Fibroblast of skin of left quadriceps (primary cell): ENCODE measurements around the gene TNNT2.

Experiments
- DNase-seq, 2 experiments: peaks; one replicate each; pipeline ENCODE4 v3.0.0-alpha.2; 2013; ENCODE audit warnings: low read depth in 2 of 2

Gene TNNT2

GRCh38 chr1:201377611-201378092 is at the start of gene TNNT2:
TSS of gene TNNT2 (minus strand) at chr1:201377680. CDS start at chr1:201373254, 4,426 bp downstream.
- DNase-seq, result no peak

- no peak for DNase-seq
These were observed 49.2 kb upstream of the TNNT2 start for GRCh38 chr1:201426479-201427310.

- DNase-seq, result no peak
These were observed 46.7 kb upstream of the TNNT2 start for GRCh38 chr1:201424146-201424545.

GRCh38 chr1:201423655-201424054 is 46.2 kb upstream of the TNNT2 start:
- DNase-seq, result no peak

- DNase-seq, result no peak
These were observed 45.1 kb upstream of the TNNT2 start for GRCh38 chr1:201422436-201423030.

- DNase-seq, result no peak
These were observed 44.5 kb upstream of the TNNT2 start for GRCh38 chr1:201422026-201422425.

GRCh38 chr1:201421041-201421440 is 43.6 kb upstream of the TNNT2 start:
- DNase-seq, result no peak

- DNase-seq, result no peak
These were observed 43.1 kb upstream of the TNNT2 start for GRCh38 chr1:201420608-201421002.

GRCh38 chr1:201419746-201420607 is 42.5 kb upstream of the TNNT2 start:
- no peak for DNase-seq

- DNase-seq, result no peak
These were observed 41.8 kb upstream of the TNNT2 start for GRCh38 chr1:201419256-201419655.

- no peak for DNase-seq
These were observed 41.0 kb upstream of the TNNT2 start for GRCh38 chr1:201418461-201418860.

- DNase-seq, result no peak
These were observed 36.7 kb upstream of the TNNT2 start for GRCh38 chr1:201414051-201414738.

GRCh38 chr1:201411292-201411691 is 33.8 kb upstream of the TNNT2 start:
- DNase-seq, result no peak

- no peak for DNase-seq
These were observed 32.0 kb upstream of the TNNT2 start for GRCh38 chr1:201409440-201409839.

- DNase-seq, result no peak
These were observed 31.3 kb upstream of the TNNT2 start for GRCh38 chr1:201408834-201409200.

- DNase-seq, result peak; percentile 36 to 42
These were observed 30.8 kb upstream of the TNNT2 start for GRCh38 chr1:201408176-201408833.

- DNase-seq, result no peak
These were observed 29.4 kb upstream of the TNNT2 start for GRCh38 chr1:201406831-201407406.

GRCh38 chr1:201405484-201405831 is 28.0 kb upstream of the TNNT2 start:
- DNase-seq, result no peak

GRCh38 chr1:201404722-201405483 is 27.4 kb upstream of the TNNT2 start:
- DNase-seq, result no peak

- no peak for DNase-seq
These were observed 26.6 kb upstream of the TNNT2 start for GRCh38 chr1:201404055-201404454.
